Measurements from ENCODE around the gene ACTL7B.
"Not testable (repeated sequence)": the region's sequence is repeated elsewhere in the genome, so short reads cannot be mapped to it uniquely, and the experiment has no call there.

Gene ACTL7B

DNA sequence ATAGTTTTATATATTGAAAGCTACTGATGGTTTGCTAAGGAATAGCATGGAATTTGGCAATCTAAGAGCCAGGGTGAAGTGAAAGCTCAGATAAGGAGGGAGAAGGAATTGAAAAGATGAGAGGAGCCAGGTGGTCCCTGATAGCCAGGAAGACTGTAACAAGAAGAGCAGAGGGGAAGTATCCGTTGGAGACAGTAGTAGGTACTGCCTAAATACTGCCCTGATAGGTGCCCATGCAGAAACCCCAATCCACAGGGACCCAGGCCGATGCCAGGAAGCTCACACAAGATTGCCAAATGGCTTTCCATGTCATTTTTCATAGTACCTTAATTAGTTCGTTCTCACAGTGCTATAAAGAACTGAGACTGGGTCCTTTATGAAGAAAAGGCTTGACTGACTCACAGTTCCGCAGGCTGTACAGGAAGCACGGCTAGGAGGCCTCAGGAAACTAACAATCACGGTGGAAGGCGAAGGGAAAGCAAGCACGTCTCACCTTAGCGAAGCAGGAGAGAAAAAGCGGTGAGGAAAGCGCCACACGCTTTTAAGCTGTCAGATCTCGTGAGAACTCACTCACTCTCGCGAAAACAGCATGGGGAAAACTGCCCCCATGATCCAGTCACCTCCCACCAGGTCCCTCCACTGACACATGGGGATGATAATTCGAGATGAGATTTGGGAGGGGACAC, 13.0 kb downstream of the ACTL7B start:
- no peak for DNase-seq

DNA sequence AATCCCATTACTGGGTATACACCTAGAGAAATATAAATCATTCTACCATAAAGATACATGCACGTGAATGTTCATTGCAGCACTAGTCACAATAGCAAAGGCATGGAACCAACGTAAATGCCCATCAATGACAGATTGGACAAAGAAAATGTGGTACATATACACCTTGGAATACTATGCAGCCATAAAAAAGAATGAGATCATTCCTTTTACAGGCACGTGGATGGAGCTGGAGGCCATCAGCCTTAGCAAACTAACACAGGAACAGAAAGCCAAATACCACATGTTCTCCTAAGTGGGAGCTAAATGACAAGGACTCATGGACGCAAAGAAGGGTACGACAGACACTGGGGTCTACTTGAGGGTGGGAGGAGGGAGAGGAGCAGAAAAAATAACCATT, 16.2 kb downstream of the ACTL7B start:
- DNase-seq, result not testable (repeated sequence)

DNA sequence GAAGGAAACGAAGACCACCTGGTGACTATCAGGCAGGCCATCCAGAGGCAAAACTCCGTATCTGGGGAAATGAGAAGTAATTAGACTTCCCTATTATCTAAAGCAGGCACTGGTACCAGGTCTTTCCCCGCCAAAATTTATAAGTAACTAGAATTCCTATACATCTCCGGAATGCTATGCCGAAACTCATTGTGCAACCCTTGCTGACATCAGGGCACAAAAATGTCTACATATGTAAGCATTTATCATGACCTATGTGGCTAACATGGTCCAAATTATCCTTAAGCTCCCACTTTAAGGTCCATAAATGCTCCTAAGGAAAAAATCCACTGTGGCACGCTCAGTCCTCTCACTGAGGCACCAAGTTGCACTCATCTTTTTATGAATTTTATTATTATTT, 17.8 kb downstream of the ACTL7B start:
- peak; percentile 95 for DNase-seq

DNA sequence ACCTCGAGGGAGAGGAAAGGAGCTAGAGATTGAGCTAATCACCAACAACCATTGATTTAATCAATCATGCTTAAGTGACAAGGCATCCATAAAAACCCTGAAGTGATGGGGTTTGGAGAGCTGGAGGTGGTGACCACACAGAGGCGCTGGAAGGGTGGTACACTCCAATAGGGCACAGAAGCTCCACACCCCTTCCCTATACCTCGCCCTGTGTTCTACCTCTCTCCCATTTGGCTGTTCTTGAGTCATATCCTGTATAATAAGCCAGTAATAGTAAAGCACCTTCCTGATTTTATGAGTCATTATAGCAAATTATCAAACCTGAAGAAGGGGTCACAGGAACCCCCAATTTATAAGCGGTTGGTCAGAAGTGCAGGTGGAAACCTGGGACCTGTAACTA, 18.3 kb downstream of the ACTL7B start:
- peak; percentile 34 for DNase-seq

DNA sequence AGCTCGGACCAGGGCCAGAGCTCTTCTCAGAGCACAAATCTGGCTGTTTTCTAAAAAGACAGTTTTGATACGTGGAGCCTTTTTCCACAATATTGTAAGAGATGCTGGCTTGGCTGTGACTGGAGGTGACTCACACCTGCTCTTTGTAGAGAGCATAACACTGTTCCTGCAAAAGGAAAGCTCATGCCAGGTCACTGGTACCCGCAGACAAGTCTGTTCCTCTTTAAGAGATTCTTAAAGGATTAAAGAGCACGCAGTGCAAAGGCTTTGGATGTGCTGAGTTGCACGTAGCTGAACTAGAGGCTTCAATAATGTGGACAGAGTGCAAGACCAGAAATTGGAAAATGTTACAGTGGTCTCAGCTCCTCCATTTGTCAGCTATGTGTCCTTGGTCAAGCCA, 19.0 kb downstream of the ACTL7B start:
- peak; percentile 75 for DNase-seq

DNA sequence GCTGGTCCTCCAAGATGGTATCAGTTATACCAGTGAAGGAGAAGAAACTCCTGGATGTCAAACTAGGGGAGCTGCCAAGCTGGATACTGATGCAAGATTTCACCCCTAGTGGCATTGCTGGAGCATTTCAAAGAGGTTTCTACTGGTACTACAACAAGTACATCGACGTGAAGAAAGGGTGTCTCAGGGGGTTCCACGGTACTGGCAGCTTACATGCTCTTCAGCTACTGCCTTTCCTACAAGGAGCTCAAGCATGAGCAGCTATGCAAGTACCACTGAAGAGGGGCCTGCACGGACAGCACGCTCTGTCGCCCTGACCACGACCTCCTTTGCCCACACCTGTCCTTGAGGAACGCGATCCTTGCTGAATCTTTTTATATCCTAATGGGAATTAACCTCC, 19.5 kb downstream of the ACTL7B start:
- DNase-seq, result no peak

DNA sequence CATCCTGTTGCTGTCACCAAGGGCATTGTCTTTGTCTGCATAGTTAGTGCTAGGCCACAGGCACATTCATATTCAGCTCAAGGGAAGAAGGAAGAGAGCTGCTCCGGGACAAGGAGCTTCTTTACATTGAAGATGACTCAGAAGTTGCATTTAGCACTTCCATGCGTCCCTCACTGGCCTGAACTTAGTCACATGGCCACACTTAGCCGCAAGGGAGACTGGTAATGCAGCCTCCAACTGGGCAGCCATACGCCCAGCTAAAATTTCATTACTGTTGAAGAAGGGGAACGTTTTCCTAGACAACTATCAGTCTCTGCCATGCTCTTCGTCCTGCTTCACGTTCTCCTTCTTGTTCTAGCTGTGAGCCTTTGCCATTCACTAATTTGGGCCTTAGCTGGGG, 20.0 kb downstream of the ACTL7B start:
- DNase-seq, result peak; percentile 41

DNA sequence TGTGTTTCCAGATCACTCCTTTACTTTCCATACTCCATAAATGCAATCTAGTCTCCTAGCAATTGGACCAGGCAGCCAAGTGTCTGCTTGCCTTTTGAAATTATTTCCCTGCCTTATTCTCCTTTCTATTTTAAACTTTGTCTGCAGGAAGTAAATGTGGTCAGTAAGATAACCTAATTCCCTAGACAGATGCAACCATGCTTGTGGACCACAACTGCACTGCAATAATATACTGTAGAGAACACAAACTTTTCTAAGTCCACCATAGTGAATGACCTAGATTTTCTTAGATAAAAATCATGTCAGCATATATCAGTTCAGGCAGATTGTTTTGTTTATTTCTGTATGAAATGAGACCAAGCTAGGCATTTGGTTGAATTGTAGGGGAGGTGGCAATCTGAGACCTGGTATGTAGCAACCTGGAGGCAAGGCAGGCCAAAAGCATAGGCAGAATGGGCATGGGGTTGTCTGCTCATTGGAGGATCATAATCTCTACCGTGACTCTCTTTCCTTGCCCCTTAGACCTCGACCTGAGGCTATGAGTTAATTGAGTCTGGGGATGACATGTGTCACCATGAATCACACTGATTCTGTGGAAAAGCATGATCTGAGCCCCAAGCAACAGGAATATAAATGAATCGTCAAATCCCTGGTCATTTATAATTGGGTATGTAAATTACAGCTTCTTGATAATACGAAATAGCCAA, 20.7 kb downstream of the ACTL7B start:
- peak; percentile 22 for DNase-seq

DNA sequence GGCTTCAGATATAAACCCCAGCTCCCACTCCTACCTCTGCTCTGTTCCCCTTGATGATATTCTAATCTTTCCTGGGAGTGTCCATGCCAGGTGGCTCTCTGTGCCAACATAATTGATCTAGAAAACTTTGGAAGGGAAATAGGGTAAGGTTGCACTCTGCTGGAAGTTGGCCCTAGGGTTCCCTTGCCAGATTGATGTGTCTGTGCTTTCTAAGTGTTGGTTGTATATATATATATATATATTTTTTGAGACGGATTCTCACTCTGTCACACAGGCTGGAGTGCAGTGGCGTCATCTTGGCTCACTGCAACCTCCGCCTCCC, 23.6 kb downstream of the ACTL7B start:
- DNase-seq, result no peak

DNA sequence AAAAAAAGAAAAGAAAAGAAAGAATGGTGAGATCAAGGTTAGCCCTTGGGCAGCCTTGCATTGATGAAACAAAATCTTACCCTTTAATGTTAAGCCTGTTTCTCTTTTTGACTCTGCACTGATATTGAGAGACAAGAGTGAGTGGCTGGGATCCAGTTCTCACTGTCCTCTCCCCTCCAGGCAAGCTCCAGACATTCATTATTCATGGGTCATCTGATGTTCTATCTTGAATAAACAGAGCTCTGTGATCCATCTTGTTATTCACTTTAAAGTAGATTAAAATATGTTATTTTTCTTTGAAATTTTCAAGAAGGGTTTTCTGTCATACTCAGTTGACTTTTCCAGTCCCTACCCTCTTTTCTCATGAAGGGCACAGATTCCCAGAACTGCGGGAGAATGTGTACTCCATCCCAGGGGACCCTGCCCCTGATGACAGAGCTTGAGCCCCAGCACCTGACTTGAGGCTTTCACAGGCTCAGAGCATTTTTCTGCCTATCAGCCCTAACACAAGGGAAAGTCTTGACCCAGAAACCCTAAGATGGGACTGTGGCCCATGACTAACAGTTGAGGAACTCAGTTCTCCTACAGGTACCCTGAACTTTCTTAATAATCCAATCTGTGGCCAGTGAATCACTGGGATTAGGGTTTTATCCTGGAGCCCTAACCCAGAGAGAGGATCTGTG, 24.1 kb downstream of the ACTL7B start:
- no peak for DNase-seq

DNA sequence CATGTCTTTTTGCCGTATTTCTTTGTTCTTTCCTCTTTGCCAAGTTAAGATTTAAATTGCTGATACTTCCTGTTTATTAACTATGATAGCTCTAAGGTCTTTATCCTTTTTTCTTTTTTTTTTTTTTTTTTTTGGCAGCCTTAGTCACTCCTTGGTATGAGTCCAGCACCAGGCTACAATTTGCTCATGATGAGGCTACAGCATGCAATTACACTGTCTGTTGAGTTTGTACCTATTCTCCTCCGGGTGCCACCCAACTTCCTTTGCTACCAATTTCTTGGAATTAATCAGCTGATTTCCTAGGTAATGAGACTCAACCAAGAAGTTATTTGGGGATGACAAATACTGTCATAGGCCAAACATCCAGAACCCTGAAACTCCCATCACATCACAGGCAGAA, 25.5 kb downstream of the ACTL7B start:
- peak; percentile 26 for DNase-seq

DNA sequence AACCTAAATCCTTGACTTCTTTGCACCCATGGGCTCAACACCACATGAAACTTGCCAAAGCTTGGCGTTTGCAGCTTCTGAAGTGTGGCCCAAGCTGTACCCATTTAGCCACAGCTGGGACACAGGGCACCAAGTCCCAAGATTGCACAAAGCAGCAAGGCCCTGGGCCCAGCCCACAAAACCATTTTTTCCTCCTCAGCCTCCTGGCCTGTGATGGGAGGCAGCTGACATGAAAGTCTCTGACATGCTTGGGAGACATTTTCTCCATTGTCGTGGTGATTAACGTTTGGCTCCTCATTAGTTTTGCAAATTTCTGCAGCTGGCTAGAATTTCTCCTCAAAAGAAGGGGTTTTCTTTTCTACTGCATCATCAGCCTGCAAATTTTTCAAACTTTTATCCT, 32.0 kb downstream of the ACTL7B start:
- no peak for DNase-seq

DNA sequence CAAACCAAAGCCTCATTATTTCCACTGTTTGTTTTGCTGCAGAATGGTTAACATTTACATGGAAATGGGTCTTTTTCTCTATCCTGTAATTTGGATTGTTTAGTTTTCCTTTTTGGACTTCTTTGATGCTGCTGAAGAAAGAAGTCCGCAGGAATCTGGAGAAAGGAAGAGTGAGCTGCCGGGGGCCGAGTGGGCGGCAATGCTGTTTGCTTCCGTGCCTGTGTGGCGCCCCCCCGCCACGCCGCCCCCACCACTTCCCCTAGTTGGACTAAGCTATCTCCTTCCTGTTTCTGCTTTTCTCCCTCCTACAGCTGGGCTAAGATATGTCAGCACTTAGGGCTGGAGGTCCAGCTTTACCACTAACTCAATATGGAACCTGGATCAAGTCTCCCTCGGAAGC, 39.7 kb downstream of the ACTL7B start:
- DNase-seq, result no peak

DNA sequence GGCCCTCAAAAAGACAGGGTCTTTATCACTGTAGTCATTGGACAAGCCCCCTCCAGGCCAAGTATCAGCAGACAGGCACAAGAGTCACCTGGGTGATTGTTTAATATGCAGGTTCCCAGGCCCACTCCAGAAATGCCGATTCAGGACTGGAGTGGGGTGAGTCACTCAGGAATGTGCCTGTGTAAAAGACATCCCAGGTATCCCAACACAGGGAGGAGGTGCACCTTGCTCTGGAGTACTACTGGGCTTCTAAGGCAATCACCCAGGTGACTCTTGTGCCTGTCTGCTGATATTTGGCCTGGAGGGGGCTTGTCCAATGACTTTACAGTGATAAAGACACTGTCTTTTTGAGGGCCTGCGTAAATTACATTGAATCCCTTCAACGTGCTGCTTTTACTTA, 40.6 kb downstream of the ACTL7B start:
- DNase-seq, result no peak

DNA sequence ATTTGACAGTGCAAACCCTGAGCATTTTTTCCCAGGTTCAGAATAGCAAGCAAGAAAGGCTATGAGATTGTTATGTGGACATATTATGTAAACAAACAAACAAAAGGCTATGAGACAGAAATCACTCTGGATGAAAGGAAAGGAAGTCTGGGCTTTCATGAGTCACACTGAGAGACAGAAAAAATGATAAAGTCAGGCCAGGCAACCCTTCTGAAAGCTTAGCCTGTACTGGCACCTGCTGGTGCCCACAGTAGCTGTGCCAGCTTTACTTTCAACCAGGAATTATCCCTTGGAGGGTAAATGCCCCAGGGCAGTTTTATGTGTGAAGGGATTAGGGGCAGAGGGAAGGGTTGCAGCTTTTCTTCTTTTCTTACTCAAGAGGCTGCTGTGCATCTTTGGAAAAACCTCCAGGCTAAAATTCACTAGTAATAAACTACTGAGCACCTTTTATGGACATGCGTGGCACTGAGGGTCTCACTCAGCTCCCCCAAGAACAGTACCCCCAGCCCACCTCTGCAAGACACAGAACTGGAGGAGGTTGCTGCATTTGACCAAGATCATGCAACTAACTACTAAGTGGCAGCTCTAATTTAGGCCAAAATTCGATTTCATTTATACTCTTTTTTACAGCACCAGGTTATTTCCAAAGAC, 41.7 kb downstream of the ACTL7B start:
- peak; percentile 53 for DNase-seq

DNA sequence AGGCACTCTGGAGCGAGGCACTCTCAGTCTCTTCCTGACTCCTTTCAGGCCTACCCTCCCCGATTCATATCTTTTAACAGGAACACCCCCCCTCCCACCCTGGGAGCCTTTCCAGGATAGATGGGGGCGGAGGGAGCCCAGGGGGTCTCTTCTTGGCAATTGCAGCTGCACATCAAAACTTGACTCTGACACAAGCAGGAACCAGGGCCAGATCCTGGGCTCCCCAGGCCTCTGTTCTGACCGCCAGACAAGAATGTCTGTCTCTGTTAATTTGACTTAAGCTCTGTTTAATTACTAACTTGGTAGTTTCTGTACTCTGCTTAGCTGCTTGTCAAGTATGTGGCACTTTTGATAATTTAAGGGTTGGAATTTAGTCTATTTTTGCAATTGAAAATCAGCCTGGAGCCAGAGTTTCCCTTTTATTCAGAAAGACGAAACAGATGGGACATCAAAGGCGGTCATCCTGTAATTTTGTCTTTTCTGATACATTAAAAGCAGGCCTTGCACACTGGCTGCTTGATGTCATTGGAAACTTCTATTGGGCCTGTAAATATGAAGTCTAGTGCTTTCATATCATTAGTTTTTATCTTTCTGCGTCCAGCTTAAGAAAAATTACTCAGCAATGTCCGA, 43.3 kb downstream of the ACTL7B start:
- no peak for DNase-seq

DNA sequence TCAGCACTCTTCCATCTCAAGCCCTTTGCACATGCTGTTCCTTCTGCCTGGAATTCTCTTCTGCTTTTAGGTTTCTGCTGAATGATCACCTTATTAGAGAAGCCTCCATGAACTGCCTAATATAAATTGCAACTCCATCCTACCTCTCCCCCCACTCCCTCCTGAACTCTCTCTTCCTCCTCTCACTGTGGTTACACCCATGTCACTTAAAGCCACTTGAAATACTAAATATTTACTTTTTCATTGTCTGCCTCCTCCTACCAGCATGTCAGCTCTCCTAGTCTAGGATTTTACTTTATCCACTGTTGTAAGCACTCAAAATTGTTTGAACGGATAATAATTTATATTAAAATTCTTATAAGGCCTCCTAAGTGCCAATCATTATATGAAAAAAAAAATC, 43.8 kb downstream of the ACTL7B start:
- DNase-seq, result no peak

DNA sequence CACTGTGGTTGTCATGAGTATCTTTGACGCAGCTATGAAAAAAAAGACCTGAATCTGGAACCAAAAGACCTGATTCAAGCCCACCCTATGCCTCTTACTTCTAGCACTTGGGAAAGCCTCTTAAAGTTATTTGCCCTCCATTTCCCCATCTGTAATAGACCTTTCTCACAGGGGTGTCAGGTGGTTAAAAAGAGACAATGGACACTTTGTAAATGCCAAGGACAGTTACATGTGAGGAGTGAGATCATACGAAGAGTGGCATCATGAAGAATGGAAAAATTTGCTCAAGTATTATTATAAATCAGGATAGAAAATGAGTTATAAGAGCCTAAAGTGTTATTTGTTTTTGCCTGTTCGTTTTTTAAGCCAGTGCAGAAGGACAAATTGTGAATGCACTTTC, 46.5 kb downstream of the ACTL7B start:
- no peak for DNase-seq

Measured in fibroblast of skin of right quadriceps (primary cell).